ELR (cell line): Measurements from ENCODE around the gene MAB21L4.

ENCODE experiments used
- DNase-seq: peaks from one replicate; pipeline ENCODE4 v3.0.0-alpha.2; 2015; ENCODE audit warnings: low read depth

The MAB21L4 gene

GRCh38 chr2:240877460-240878340 lies 18.3 kb downstream of the MAB21L4 start:
- DNase-seq: no peak

DNA sequence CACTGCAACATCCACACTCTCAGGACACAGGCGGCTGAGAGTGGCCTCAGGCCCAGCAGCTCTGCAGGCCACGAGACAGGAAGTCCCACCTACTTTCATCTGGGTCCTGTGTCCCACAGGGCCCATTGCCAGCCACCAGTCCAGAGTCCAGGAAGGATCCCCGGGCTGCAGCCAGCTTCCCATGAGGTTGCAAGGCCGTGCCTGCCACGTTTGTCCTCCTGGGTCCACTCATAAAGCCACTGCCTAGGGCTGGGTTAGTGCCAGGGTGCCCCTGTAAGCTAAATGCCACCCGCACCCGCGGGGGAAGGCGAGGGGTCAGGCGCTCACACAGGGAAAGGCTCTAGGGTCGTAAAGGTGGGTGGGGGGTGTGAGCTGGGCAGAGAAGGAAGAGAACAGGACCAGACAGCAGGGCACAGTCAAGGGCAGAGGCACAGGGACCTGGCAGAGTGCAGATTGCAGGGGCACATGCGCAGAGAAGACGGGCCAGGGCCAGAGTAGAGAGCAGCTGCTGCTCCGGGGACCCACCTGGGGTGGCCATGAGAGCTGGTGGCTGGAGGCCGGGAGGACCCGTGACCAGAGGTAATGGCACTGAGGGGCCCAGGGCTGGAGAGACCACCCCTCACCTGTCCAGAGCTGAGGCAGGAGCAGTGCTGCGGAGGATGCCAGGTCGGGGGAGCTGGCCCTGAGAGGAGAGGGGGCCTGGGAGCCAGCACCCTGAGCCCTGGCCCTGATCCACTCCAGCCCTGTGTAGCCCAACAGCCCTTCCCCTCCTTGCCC lies 19.3 kb downstream of the MAB21L4 start:
- no peak for DNase-seq

DNA sequence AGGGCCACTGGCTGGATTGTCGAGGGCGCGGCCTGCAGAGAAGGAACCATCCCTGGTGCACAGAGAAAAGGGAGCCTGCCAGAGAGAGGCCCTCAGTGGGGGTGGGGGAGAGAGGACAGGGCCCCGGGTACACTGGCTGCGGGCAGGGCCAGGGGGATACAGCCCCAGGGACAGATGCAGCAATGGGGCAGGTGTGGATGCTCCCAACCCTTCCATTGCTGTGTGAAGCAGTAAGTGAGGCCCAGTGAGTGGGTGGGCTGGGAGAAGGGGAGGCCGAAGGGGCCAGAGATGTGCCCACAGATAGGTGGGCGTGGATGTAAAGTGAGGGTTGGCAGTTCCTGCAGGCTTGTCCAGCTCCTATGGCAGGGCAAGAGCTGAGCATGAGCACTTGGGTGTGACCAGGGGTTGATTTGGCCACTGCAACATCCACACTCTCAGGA lies 19.9 kb downstream of the MAB21L4 start:
- DNase-seq: no peak

DNA sequence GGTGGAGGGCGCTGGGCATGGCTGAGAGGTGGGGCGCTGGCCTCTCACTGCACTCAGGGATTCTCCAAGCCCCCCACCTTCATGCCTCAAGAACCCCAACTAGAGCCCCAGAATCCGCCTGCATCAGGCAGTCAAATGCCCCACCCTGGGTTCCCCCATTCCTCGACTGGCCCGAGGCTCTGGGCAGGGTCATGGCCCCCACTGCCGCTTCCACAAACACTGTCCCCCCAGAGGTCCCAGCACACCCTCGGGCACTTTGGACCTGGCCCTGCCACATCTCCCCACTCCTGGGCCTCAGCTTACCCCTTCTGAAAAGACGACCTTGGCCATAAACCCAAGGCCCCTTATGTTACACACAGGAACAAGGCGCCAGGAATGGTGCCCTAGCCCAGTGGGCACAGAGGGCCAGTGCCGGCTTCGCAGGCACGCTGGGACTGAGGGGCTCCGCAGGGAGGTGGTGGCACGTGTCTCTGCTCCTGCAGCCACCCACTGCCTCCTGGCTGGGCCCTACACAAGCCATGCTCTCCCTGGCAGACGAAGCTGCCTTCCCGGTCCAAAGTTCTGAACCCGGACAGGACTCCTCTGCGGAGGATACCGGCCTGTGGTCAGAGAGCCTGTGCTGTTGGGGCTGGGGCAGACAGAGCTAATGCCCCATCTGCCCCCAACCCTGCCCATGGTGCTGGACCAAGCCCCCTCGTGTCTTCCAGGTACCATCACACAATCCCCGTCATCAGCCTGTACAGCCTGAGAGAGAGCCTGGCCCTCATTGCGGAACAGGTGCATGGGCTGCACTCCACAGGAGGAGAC lies 20.5 kb downstream of the MAB21L4 start:
- DNase-seq: no peak

GRCh38 chr2:240874715-240875227 lies 21.2 kb downstream of the MAB21L4 start:
- no peak for DNase-seq

DNA sequence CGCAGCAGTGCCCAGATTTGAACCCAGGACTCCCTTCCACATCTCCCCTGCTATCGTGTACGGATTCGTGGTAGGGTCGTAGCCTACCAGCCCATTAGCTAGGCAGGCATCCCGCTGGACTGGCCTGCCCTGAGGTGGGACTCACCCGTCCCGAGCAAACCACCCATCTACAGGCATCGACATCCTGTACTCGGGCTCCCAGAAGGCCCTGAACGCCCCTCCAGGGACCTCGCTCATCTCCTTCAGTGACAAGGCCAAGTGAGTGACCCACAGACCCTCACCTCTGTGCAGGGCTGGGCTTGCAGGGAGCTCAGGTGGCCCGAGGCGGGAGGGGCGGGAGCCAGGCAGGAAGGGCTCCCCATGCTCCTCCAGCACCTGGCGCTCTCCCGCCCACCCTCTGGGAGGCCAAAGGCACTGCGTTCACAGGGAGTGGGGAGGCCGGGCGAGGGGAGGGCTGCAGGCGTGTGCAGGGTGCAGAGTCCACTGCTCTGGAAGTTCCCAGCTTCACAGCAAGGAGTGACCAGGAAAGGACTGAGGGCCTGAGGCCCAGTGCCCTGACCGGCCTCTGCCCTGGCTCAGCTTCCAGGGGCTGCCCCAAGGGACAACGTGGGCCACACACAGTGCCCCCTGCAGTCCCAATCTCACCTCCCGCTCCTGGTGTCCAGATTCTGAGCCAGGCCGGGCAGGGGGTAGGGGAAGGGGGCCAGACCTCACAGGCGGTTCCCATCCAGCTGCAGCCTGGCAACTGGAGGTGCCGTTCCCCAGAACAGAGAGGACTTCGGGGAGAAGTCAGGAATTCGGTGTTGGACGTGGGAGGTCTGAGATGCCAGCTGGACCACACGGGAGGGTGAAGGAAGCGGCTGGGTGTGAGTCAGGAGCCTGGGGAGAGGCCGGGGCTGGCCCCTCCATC lies 21.9 kb downstream of the MAB21L4 start:
- DNase-seq: no peak

GRCh38 chr2:240873098-240873788 lies 22.7 kb downstream of the MAB21L4 start:
- no peak for DNase-seq

- DNase-seq: no peak
Measured at GRCh38 chr2:240872317-240873097, 23.4 kb downstream of the MAB21L4 start.

DNA sequence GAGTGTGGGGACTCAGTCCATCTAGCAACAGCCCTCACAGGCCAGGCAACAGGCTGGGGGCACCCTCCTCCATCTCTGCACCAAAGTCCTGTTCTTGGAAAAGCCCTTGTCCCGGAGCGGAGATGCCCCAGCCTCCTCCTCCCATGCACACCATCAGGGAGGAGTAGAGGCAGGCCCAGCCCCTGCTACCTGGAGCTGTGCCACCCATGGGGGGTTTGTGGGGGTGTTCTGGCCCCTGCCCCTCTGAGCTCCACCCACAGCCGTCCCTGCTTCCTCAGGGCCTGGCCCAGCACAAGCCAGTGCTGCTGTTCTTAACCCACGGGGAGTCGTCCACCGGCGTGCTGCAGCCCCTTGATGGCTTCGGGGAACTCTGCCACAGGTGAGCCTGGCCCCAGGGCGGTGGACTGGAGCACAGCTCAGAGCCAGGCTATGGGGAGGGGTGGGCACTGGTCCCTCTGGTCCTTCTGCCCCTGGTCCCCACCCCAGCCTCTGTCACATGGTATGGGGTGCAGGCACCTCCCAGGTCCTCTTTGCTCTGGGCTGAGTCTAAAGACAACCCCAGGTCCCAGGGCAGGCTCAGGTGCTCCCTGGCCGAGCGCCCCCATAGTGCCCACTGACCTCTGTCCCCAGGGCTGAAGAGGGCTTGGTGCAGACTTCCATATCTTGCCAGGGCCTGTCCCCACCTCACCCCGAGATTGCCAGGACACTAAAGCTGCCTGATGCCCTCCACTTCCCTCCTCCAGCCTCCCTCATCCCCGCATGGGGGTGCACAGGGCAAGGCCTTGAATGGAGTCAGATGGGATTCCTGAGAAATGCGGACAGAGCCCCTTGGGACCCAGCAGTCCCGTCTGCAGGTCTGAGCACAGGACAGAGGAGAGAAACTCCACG lies 24.6 kb downstream of the MAB21L4 start:
- no peak for DNase-seq

GRCh38 chr2:240869956-240870875 lies 25.7 kb downstream of the MAB21L4 start:
- no peak for DNase-seq

DNA sequence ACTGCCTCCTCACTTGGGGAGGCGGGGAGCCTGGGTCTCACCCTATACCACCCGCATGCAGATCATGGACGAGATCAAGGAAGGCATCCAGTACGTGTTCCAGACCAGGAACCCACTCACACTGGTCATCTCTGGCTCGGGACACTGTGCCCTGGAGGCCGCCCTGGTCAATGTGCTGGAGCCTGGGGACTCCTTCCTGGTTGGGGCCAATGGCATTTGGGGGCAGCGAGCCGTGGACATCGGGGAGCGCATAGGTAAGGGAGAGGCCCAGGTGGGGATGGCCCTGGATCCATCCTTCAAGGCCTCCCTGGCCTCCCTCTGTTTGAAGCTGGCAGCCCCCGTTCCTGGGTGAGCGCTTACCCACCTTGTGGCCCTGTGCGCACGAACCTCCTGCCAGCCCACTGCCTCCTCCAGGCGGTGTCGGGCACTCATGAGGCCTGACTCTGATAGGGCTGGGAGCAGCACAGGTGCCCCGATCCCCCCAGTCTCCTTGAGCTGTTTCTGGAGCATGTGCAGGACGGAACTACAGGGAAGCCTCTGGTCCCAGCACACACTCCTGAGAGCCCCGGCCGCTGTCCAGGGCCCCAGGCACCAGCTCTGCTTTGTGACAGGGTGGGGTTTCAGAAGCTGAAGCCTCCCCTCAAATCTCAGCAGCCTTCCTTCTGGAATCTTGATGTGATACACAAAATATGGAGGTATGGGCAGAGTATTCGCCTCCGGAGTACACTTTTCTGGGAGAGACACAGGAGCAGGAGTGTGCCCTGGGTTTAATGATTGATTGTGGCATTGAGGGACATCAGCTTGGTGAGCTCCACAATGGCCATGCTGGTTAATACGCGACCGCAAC lies 26.6 kb downstream of the MAB21L4 start:
- DNase-seq: no peak

DNA sequence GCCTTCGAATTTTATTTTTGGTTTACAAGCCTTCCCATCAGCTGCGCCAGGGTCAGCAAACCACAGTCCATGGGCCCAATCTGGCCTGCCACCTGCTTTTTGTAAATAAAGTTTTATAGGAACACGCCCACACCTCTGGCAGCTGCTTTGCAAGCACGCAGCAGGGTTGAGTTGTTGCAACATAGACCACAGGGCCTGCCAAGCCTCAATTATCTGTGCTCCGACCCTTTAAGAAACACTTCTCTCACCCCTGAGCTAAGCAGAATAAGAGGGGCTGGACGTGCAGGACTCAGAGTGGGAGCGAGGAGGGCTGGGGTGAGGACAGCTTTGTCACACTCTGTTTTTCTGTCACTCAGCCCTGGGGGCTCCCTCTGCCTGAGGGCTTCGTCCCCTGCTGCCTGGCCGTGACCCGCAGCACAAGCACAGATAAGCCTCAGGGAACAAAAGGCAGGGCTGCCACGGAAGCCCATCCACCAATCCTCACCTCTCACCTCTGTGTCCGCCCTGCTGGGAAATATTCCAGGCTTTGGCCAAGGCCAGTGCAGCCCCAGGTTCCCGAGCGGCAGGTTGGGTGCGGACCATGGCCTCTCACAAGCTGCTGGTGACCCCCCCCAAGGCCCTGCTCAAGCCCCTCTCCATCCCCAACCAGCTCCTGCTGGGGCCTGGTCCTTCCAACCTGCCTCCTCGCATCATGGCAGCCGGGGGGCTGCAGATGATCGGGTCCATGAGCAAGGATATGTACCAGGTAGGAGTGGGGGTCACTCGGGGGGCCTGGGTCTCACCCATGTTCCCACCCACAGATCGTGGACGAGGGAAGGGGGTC lies 27.5 kb downstream of the MAB21L4 start, which contains the start of gene AGXT:
Gene AGXT (plus strand): TSS at position 539 of the 823 bp plus-strand sequence. CDS start 42 bp downstream, at position 581.
- no peak for DNase-seq

- DNase-seq: no peak
Measured at GRCh38 chr2:240865391-240865790, 30.6 kb downstream of the MAB21L4 start.

GRCh38 chr2:240864475-240864874 lies 31.5 kb downstream of the MAB21L4 start:
- no peak for DNase-seq

DNA sequence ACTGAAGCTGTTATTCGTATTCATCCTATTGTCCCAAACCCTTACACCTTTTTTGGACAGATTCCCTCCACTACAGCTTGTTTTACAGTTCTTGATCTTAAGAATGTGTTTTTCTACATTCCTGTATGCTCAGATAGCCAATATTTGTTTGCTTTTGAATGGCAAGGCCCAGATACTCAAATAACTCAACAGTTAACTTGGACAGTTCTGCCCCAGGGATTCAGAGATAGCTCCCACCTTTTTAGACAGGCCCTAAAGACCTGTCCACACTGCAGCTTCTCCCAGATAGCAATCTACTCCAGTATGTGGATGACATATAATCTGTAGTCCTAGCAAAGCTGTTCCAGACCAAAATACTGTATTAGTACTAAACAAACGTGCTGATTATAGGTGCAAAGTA lies 34.4 kb downstream of the MAB21L4 start:
- no peak for DNase-seq
